ENCODE measurements around the gene ESYT2.
A peak's percentile ranks its signal among the peaks of the same experiment; 100 is the strongest.

The ESYT2 gene

DNA sequence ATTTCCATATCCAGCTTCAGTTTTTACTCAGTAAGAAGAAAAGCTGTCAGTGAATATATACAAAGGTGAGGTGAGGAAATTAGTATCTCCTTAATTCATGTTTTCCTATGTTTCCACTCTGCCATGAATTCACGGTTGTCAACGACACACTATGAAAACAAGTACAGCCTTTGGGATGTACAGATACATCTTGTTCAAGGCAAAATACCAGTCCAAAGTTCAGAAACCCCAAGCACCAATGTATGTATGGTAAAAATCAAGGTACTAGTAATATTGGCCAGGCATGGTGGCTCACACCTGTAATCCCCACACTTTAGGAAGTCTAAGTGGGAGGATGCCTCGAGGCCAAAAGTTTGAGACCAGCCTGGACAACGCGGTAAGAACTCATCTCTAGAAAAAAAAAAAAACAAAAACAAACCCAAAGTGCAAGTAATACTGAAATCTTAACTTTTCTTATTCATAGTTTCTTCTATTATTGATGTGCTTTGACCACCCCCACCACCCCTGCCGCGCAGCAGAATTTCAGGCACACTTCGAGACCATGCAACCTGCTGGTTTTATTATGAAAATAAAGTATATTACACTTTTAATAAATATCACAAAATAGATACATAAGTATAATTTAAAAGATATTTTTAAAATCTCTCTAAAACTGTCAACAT is 3.5 kb downstream of the ESYT2 start:
- no peak for DNase-seq (ENCODE audit: low spot score)

DNA sequence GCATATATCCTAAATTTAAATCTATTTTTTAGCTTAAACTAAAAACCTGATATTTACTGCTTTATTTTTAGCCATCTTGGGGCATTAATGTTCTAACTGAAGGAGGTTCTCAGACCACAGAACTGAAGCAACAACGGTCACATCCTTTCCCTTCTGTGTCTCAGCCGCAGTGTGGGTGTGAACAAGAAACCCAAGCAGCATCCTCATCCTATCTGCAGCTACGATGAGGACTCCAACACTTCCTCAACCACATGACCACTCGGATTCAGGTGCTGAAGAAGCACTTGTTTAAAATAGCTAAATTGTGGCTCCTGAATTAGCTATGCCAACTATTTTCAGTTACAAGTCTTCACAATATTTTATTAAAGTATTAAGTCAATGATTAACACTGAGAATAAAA is 5.3 kb downstream of the ESYT2 start:
- DNase-seq (ENCODE audit: low spot score): peak; percentile 89

DNA sequence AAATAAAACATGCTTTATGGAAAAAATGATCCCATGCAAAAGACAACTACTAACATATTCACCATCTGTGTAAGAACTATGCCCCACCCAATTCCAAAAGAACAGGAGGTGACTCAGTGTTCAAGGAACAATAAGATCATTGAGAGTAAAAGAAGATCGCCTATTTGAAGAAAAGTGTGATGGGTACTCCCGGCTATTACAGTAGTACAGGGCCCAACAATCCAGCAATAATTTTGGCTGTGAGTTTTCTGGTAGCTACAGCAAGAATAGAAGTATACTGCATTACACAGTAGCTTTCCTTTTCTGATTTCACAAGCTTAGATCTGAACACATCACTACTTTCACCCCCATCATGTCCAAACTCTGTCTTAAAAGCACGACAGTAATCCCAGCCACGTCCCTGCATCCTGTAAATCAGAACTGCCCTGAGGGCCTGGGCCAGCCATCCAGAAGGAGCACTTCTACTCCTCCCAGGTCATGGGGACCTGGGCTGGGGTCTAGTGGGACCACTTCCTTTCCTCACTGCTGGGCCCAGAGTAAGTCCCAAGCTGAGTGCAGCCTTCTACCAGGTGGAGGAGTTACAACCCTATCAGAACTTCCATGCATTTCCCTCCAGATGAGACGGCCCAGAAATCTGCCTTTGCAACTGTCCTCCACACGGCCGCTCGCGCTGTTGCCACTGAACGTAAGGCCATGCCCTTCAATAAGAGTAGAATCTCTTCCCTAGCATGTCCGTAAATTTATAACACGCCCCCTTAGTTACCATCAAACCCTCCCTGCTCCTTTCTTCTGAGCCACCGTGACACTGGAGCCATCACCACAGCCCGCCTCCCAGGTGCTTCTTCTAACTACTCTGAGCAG is 7.9 kb downstream of the ESYT2 start:
- peak; percentile 47 for DNase-seq (ENCODE audit: low spot score)

DNA sequence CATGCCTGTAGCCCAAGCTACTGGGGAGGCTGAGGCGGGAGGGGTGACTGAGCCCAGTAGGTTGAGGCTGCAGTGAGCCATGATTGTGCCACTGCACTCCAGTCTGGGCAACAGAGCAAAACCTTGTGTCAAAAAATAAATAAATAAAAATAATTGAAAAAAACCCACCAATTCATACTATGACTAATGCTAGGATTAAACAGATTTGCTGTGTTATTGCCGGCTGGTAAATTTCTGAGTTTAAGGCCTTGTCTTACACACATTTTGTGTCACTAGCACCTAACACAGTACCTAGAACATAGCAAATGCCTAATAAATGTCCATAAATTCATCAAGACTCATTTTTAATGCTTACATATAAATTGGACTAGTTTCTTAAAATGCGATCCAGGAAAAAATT is 8.7 kb downstream of the ESYT2 start:
- no peak for DNase-seq (ENCODE audit: low spot score)

DNA sequence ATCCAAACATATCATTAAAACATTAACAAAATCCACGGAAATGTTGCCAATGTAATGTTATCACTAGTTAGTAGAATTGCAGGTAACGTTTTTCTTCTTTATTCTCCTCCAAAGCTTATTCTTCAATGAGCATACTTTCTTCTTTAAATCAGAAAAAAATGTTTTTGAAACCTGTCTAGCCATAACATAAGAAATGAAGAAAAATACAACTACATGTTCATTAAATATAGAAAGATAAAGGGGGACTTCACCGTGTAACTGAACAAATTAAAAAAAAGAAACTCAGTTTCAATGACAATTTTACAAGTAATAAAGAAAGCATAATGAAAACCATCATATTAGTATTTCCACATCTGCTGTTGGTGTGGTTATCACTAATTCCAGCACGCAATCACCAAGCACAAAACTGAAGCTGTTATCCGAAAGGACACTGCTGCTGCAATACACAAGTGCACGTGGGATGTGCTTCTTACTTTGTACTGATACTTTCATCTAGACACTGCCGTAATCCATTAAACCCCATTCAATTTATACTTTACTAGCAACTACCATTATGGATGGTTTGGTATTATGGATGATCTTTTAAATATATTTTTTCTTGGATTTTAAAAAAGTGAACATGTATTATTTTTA is 9.6 kb downstream of the ESYT2 start:
- peak; percentile 59 for DNase-seq (ENCODE audit: low spot score)

DNA sequence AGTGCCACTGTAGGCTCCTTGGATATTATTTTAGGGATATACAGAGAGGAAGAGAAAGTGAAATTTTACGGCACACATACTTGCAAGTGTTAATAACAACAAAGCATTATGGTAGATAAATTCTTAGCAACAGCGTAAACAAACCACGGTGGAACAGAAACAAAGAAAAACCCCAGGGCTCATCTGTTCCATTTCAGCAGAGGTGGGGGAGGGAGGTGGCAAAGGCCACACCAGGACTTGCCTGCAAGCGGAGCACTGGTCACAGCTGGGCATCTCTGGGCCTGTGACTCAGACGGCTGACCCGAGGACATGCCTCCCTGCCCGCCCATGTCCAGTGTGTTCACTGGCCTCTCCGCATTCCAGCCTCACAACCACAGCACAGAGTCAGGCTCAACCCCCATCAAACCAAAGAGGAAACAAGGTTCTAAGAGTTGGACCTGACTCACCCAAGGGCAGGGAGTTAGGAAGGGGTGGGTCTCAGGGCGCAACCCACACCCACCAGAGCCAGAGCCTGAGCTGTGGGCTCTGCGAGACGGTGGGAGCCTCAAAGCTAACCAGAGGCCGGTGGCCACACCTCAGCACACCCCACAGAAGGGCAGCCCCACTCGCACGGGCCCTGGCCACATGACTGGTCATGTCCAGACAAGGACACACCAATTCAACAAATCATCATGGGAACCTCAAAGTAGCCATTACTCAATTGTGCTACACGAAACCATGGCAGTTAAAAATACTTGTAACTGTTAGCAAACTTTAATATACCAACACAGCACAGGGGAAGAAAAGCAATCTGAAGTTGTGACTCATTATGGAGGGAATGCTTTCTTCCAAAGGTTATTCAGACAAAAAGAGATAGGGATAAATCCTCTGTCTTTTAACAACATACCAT is 10.7 kb downstream of the ESYT2 start:
- DNase-seq (ENCODE audit: low spot score): peak; percentile 83

DNA sequence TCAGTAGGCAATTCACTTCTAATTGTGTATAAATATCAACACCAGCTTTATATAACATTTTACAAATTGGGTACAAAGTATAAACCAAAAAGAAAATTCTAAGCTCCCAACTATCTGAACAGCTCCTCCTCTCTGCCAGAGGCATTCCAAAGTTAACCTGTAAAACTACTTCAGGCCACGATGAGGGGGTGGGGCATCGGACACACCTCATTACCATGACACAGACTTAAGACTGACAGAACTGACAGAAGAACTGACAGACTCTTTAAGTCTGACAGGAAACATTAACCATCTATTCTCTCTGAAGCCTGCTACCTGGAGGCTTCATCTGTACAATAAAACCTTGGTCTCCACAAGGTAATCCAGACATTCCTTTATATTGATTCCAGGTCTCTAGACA is 12.3 kb downstream of the ESYT2 start:
- no peak for DNase-seq (ENCODE audit: low spot score)

DNA sequence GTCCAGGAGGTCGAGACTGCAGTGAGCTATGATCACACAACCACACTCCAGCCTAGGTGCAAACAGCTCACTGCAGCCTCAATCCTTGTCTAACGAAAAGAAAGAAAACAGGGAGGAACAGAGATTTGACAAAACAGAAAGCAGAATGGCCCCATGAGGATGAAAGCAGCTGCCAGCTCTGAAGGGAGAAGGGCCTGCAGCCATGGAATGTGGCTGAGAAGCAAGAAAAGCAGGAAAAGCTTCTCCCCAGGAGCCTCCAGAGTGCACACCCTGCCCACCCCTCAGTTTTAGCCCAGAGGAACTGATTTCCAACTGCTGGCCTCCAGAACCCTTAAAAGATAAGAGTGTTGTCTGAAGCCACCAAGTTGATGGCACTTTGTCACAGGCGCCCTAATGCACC is 13.0 kb downstream of the ESYT2 start:
- no peak for DNase-seq (ENCODE audit: low spot score)

DNA sequence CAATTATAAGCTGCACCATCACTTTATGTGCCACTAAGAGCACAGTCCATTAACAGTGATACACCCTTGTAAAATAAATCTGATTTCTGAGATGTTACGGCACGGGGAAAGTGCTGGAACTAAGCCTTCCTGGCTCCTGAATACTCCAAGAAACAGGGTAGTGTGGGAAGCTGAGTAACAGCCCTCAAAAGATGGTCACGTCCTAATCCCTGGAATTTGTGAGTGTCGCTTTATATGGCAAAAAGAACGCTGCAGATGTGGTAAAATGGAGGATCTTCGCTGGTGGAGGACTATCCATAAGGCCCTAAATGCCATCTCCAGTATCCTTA is 13.5 kb downstream of the ESYT2 start:
- no peak for DNase-seq (ENCODE audit: low spot score)

DNA sequence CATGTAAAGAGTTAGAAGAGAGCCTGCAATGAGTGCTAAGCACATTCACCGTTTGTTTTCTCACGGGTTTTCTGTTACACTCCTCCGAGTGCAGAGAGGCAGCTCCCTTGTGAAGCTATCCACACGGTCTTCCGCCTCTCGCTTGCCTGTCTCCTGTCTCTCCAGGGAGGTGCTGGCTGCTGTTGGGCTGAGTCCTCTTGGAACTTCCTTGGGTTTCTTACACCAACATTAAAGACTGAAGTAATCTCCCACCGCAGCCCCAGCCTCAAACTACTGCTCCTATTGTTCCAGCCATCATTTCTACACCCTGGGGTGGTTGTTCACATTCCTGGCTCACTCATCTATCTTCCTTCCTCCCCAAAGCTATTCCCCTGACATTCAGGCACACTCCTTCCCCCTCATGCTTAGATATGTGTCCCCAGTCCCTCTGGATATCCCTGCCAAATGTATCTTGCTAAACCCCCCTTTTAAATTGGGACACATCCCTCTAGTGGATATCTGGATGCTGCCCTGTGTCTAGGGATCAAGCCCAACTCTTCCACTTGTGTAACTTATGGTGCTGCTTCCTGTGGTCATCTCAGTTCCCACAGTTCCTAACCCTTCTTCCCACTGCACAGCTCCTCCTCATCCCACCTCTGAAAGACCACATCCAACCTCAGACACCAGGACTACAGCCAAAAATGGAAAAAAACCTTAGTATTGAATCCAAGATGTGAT is 14.1 kb downstream of the ESYT2 start:
- DNase-seq (ENCODE audit: low spot score): no peak

DNA sequence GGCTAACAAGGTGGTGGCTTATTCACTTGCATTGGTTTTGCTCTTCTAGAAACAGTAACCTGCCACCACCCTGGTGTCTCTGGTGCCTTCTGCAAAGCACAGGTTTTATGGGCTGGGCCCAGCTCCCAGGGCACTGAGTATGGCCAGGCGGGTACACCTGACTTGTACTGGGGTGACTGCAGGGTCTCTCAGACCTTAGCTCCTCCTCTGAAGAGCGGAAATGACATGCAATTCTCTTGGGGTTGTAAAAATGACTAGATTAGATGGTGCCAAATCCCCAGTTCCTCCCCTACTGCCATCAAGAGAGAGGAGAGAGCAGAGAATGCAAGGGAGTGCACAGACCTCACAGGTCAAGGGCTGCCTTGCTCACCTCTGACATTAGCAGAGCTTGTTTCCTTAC is 14.7 kb downstream of the ESYT2 start:
- DNase-seq (ENCODE audit: low spot score): no peak

DNA sequence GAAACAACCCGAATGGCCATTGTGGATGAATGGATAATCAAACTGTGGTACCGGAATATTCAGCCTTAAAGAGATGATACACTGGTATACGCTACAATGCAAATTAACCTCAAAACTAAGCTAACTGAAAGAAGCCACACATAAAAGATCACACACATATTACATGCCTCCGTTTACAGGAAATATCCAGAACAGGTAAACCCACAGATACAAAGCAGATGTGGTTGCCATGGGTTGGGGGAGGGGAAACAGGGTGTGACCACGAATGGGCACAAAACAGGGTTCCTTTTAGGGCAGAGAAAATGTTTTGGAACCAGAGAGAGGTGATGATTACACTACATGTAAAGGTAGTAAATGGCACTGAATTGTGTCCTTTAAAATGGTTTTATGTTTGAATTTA is 16.6 kb downstream of the ESYT2 start:
- peak; percentile 58 for DNase-seq (ENCODE audit: low spot score)

DNA sequence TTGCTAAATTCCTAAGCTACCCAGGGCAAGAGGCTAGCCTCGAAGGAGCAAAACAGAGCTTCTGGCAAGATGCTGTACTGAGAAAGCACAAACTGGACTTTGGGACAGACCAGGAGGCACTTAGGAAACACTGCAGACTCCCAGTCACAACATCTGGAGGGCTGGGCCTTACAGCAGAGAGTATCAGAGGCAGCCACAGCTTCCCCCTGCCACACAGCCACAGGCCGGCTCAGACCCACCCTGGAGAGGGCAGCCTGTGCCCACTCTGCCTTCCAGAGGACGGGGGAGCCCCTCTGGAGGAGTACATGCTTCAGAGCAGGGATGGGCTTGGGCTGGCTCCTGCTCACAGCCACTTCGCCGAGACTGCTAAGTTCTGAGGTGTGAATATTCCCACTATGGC is 17.4 kb downstream of the ESYT2 start:
- DNase-seq (ENCODE audit: low spot score): no peak

DNA sequence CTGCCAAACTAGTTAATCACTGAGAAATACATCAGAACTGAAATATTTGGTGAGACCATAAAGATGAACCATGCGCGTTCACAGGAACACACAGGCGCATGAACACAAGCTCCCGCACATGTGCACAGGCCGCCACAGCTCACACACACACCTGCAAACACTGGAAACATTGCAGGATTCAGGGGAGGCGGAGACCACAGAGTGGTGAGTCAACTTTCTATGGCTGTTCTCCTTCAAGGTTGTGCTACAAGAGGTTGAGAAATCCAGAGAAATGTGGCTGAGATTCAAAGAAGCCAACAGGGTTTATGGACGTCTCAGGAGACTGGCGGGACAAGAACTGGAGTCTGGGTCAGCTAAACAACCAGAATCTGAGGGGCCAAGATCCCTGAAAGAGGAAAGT is 17.8 kb downstream of the ESYT2 start:
- DNase-seq (ENCODE audit: low spot score): peak; percentile 53

DNA sequence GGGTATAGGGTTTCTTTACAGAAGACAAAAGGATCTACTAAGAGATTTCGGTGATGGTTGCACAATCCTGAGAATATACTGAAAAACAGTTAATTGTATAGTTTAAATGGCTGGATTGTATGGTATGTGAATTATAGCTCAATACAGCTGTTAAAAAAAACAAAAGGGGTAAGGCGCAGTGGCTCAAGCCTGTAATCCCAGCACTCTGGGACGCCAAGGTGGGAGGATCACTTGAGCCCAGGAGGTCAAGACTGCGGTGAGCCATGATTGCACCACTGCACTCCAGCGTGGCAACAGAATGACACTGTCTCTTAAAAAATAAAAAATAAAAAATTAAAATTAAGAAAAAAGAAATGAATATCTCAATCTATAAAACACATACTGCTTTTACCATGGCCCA is 18.5 kb downstream of the ESYT2 start:
- DNase-seq (ENCODE audit: low spot score): no peak

DNA sequence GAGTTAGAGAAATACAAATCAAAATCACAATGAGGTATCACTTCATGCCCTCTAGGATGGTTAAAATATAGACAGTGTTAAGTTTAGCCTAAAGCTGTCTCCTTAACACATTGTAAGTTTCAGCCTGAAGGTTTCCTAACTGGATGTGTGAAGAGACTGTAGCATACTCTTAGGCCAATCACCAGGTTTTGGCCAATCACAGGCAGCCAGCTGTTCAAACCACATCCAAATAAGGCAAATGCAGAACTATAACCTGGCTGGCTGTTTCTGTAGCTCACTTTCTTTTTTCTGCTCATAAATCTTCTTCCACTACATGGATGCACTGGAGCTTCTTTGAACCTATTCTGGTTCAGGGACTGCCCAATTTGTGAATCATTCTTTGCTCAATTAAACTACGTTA is 19.7 kb downstream of the ESYT2 start:
- no peak for DNase-seq (ENCODE audit: low spot score)

DNA sequence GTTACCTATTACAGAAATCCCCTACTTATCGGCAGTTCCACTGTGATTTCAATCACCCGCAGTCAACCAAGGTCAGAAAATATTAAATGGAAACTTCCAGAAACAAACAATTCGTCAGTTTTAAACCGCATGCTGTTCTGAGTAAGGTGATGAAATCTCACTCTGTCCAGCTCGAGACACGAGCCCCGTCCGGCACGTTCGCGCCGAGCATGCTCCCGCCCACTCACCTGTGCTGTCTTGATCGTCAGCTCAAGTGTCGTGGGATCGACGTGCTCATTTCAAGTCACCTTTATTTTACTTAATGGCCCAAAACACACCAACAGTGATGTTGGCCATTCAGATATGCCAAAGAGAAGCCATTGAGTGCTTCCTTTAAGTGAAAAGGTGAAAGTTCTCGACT is 21.2 kb downstream of the ESYT2 start:
- DNase-seq (ENCODE audit: low spot score): no peak

DNA sequence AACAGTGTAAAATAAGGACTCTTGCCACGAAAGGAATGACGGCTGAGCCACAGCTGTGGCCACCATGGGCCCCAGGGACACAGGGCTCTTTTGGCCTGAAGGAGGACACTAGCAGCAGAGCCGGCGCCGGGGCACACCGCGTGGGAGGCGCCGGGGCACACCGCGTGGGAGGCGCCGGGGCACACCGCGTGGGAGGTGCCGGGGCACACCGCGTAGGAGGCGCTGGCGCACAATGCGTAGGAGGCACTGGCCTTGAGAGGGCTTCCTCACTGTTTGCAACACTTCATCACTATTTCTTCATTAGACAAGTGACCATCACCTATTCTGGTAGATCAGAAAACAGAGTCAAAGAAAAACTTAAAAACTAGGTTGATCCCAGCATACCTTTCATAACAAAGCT is 23.4 kb downstream of the ESYT2 start:
- no peak for DNase-seq (ENCODE audit: low spot score)

DNA sequence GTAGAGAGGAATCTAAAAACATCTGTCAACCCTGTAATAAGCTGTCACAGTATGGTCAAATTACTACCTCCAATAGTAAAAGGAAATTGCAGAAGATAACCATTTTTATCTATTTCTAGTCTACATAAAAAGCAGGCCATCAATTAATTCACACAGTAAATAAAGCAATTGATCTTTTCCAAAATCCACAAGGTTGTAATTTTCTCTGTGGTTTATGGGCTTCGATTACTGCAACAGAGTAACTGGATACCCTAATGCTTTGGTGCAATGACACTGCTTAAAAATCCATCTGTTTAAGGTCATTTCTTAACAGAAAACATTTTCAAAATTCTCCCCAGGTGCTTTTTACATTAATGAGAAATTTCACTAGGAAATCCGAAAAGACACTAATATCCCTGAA is 23.9 kb downstream of the ESYT2 start:
- no peak for DNase-seq (ENCODE audit: low spot score)

DNA sequence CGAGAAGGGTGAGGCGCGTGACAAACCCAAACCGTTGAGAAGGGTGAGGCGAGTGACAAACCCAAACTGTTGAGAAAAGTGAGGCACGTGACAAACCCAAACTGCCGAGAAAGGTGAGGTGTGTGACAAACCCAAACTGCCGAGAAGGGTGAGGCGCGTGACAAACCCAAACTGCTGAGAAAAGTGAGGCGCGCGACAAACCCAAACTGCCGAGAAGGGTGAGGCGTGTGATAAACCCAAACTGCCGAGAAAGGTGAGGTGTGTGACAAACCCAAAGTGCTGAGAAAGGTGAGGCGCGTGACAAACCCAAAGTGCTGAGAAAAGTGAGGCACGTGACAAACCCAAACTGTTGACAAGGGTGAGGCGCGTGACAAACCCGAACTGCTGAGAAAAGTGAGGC is 25.0 kb downstream of the ESYT2 start:
- DNase-seq (ENCODE audit: low spot score): no peak

DNA sequence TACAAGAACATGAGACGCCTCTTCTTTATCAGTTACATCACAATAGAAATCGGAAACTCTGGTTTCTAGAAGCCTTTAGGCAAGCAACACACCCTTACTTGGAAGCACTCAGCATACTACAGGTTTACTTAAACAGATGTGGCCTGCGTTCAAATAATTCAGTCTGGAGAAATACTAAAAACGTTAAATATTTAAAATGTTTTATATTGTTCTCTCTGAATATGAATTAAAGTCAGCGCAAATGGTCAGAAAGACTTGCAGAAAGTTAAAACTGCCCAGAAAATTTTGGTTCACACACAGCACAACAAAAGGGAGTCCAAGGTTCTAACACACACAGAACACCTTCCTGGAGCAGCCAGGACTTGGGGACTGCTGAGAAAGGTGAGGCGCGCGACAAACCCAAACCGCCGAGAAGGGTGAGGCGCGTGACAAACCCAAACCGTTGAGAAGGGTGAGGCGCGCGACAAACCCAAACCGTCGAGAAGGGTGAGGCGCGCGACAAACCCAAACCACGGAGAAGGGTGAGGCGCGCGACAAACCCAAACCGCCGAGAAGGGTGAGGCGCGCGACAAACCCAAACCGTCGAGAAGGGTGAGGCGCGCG is 25.8 kb downstream of the ESYT2 start:
- DNase-seq (ENCODE audit: low spot score): no peak
